Dermis microvascular lymphatic vessel endothelial cell (primary cell): Measurements from ENCODE around the gene ZNF664. TPM values are rescaled to one million over a fixed set of nuclear protein-coding genes. Genes with fewer than 3 reads are reported as not detected.
A peak's percentile ranks its signal among the peaks of the same experiment; 100 is the strongest.

Experiments used
- DNase-seq, 2 donors: peaks; one replicate each; pipeline versions ENCODE4 v3.0.0 to v3.0.0-alpha.2; 2010; ENCODE audit warnings: low read depth in 2 of 2
- total RNA-seq: library from RNA; depleted of rRNA; stranded (reverse); fragments of >200 nt; gene quantifications from 2 replicates; pipeline ENCODE4 v1.2.1, GENCODE V29; 2014

The ZNF664 gene
- total RNA-seq, 1 donor from 2014 or later = 43.6 TPM

DNA sequence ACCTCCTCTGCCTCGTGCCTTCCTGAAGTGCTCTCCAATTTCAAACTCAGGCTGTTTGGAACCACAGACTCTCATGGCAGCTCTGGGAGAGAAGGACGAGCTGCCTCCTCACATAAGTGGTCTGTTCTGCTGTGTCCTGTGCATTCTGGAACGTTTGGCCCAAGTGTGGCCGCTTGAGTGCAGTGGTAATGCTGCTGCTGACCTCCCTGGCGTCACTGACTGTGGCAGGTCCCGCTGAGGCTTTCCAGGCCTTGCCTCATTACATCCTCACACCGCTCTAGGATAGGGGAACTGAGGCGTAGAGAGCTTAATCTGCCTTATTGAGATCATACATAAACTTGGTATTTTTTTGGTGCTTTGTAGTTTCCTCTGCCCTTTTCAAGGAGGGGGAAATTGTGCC is 14.6 kb upstream of the ZNF664 start:
- DNase-seq = no peak

DNA sequence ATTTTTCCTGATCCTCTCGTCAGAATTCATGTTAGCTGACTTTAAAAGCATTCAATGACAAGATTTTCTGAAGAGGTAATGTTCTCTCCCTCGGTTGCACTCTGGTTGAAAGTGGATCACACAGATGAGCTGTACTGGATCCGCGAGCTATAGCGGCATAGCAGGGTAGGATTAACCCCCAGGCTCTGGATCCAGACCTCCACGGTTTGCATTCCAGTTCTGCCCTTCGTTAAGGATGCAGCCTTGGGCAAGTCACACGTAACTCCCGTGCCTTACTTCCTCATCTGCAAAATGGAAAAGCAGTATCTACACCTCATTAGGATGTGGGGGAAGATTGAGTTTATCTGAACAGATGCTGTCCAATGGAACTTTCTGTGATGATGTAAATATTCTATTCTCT is 14.1 kb upstream of the ZNF664 start:
- DNase-seq = no peak

DNA sequence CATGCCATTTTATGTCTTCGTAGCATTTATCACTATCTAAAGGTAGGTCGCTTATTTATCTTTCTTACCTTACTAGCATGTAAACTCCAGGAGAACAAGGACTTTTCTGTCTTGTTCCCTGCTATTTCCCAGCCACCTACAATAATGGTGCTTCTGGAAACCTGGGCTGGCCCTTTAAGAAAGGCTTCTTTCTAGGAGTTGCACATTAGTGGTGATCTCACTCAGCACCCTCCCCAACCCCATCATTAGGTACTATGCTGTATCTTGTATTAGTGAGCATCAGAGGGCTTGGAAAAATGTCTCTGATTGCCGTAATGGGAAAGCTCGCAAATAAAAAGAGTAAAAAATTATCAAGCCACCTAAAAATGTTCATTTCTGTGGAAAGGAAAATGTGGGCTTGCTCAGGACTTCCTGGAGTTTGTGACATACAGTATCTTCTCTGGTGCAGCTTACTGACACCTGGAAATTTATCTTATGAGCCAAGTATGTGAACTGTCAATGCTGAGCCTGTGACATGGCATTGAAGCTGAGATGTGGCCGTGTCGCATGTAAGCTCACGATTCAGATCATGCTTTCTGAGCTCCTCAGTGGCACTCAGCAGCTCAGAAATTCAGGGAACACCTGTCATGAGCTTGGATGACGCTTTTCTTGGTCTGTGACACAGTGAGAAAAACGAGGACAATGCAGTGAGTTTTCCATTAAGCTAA is 12.8 kb upstream of the ZNF664 start:
- no peak for DNase-seq

DNA sequence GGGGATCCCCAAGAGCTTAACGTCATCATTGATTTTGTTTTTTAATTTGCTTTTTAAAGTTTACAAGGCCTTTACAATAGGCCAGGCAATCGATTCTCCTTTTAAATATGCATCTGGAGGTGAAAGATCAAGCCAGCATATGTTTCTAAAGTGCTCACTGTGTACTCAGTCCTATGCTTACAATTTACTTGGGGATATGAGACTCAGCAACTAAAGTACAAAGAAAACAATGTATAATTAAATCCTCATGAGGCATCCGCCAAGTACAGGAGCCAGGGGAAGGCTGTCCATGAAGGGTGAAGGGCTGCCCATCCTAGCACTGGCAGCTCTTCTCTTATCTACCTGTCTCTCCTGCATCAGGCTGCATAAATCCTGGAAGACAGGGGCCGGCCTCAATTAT is 12.2 kb upstream of the ZNF664 start:
- no peak for DNase-seq

DNA sequence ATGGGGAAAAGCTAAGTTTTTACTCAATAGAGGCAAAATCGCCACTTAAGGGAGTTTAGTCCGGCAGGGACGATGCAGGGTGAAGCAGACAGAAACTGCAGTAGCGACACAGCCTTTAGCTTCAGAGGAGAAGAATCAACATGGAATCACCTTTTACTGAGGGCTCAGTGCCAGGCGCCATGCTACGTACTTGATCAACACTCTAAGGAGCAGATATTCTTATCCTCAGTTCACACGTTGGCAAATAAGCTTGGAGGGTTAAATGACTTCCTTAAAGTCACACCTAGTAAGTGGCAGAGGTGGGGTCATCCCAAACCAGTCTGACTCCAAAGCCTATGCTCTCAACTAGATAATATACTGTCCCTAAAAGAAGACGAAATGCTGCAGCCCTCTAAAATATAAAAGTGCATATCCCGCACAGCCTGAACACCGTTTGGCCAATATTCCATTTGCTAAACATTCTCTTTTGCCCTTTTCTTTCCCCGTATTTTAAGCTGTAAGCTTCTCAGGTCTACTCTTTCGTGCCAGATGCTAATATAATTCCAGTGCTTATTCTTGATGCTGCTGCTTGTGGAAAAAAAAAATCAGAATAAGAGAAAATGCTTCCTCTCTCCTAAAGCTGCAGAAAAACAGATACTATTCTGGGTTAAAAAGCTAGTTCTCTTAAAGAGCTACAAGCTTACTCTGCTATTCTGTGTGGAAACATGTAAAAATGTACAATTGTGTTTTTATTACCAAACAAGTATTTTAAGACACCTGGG is 11.2 kb upstream of the ZNF664 start:
- DNase-seq = no peak

DNA sequence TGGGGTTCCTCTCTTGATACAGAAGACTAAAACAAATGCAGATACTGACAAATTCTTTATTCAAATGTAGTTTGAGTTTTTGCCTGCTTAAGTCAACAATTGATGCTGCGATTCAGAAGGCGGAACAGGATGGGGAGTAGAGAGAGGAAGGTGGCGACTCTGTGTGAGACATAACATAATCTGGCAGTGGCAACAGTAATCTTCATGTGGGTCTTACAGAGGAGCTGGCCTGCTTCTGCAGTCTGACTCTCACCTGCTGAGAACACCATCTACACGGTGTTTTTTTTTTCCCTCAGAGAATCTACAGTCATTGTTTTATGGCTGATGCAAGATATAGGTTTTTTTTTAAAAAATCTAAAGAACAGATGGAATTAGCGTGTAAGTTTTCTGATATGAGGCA is 10.5 kb upstream of the ZNF664 start:
- DNase-seq = no peak

DNA sequence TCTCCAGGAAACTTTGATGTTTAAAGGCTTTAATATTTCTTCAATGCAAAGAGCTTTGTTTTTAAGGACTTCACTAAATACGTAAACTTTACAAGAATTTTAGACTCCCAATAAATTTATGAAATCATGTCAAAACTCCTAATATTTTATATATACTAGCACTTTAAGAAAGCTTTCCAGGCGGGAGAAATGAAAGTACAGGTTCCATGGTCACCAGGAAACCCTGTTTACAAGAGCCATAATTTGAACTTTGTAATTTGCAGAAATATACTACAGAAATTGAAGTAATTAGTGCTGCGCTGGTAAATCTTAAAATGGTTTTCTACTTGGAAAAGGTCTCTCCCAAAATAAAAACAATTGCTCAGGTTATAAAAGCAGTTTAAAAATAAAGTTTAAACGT is 9.2 kb upstream of the ZNF664 start:
- DNase-seq = no peak

DNA sequence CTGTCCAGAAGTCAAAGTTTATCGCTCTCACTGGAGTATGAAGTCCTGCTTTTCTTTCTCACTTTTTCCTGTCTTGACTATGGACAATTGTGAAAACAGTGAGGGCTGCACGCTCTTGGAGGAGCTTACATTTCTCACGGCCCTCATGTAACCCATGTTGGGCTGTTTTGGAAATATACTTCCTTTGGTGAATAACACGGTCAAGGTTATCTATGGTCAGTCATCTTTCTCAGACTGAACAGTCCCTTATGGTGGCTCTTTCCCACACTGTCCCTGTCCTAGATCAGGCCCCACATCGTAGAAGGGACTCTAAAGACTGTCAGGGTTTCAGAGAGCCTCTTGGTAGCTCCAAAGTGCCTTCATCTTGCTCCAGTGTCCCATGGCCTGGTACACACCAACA is 7.6 kb upstream of the ZNF664 start:
- no peak for DNase-seq

DNA sequence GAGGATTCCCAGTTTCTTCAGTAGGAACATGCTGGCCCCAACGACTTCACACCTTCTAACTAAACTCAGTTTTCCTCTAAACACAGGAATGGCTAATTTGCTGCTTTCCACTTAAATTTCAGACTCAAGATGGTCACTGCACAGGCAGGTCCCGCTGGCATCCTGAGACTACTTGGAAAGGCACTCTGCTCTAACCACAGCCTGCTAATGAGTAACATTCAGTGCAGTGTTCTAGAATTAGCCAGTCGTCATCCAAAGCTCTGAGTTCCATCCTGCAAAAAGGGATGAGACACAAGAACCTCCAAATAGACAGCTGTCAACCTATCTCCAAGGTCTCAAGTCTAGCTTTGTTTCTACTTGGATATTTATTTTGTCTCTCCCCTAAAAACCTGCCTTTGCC is 6.4 kb upstream of the ZNF664 start:
- no peak for DNase-seq

DNA sequence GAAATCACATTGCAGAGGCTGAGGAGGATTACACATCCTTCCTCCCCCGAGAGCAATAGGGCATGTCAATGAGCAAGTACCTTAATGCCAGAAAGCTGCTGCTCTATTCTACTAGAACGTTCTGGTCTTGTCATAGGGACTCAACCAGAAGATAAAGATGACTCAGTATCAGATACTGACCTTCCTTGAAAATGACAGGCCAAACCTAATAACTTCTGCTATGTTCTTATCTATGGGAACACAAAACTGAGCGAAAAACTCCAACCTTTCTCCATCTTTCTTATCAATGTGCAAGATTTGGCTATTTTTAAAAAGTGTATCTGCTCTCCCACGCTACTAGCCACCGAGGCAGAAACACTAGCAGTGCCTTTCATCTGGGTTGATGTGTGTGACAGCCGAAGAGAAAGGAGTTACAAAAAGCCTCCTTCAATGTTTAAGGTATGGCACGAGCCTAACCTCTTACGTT is 5.9 kb upstream of the ZNF664 start:
- no peak for DNase-seq

DNA sequence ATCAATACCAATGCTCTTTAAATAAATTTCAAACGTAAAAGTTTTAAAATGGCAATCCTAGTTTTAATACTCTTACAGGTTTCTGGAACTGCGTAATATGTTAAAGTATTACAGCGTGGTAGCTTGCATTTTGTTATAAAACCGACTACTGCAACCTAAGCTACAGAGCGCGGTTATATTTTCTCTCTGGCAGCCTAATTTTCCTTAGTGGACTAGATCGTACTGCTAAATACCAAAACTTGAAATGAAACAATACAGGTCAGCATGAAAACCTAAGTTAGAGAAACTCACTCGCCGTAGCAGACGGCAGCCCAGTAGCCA is 1.6 kb upstream of the ZNF664 start:
- DNase-seq = no peak

DNA sequence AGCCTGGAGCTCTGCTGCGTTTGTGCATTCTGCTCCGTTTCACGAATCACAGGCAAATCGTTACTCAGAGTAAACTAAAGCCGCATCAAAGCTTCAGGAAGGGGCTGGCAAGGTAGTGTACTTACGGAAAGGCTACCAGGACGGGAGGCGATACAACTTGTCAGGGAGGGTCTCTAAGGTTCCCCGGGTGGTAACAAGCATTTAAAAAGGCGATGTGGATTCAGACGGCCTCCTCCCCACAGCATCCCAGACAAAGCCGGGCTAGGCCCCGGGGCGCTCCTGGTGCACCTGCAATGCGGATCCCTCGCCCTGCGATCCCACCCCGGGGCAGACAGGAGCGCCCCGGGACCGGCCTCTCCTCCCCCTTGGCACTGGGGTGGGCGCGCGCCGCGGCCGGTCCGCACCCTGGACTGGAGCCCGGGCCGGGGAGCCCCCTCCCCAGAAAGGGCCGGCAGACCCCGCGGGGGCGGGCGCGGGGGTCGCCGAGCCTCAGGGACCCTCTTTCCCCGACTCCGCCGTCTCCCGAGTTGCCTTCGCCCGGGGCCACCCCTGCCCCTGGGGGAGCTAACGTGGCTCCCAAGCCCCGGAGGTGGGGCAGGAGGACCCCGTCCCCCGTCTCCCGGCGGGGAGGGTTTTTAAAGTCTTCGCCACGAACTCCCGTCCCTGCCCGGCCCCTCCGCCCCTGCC is 1.1 kb upstream of the ZNF664 start:
- DNase-seq = peak; percentile 12 to 54

DNA sequence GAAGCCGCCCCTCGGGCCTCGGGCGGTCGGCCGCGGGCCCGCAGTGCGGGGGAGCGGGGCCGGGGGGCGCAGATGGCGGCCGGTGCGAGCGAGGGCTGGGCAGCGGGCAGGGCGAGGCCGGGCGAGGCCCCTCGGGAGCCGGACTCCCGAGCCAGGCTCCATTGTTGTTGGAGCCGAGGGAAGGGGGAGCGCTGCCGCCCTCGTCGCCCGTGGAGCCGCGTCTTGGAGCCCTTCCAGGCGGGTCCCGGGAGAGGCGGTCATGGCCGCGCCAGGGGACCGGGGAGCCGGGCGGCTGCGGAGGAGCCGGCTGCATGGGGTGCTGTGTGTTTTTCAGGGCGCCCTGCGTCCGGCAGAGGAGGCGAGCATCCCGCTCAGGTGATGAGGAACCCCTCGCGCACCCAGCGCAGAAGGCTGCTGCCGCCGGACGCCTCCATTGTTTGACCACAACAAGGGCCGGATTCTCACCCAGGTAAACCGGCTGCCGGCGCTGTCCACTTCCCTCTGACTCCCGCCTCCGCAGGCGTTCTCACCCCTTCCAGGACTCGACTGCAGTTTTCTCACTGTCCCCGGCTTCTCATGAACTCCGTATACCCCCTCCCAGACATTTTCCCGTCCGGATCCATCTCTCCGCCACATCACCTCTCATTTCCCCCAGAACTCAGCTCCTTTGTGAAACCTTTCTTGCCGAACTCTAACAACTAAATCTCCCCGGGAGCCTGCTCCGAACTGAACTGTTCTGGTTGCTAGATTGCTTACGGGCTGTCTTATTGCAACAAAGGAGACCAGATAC is 732 bp downstream of the ZNF664 start:
- DNase-seq = peak in 1 of 2 donors; percentile 51

DNA sequence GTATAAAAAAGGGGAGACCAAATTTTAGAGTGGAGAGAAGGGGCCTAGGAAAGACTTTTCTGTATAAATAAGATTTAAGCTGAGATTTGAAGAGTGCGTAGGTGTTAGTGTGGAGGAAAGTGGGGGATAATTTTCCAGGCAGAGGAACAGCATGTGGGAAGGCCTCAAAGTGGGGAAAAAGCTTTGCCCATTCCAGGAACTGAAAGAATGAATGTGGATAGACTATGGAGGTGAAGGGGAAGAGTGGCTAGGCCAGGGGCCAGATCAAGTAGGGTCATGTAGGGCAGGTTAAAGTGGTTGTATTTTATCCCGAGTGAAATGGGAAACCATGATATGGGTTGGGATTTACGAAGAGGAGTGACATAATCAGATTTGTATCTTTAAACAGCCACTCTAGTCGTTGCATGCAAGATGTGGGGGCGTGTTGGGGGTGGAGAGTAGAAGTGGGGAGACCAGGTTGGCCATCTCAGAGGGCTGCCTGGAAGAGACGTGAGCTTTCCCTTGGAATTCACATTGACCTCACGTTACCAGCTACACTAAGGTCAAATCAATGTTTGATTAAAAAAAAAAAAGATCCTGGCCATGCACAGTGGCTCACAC is 3.3 kb downstream of the ZNF664 start:
- no peak for DNase-seq

DNA sequence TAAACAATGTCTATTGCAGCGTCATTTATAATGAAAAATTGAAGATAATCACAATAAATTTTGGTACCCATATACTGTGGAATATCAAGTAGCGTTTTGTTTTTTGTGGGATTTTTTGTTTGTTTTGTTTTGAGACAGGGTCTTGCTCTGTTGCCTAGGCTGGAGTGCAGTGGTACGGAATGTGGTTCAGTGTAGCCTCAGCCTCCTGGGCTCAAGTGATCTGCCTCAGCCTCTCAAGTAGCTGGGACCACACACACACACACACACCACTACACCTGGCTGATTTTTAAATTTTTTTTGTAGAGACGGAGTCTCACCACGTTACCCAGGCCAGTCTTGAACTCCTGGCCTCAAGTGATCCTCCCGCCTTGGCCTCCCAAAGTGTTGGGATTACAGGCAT is 6.6 kb downstream of the ZNF664 start:
- DNase-seq = no peak

DNA sequence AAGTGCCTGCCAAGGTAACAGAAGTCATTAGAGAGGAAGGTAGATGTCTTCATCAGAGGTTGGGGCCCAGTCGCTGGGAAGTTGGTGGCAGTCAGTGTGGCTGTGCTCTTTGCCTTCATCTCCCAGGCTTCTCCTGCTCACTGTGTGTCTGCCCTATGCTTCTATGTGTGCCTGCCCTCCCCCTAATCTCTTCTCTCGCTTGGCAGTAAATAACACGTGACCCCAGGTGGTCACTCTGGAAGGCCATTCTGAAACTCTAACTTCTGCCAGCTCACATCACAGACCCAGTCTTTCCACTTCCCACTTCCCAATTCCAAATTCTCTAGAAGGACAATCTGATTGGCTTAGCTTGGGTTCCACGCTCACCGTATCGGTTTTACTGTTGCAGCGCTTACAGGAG is 9.3 kb downstream of the ZNF664 start:
- no peak for DNase-seq

DNA sequence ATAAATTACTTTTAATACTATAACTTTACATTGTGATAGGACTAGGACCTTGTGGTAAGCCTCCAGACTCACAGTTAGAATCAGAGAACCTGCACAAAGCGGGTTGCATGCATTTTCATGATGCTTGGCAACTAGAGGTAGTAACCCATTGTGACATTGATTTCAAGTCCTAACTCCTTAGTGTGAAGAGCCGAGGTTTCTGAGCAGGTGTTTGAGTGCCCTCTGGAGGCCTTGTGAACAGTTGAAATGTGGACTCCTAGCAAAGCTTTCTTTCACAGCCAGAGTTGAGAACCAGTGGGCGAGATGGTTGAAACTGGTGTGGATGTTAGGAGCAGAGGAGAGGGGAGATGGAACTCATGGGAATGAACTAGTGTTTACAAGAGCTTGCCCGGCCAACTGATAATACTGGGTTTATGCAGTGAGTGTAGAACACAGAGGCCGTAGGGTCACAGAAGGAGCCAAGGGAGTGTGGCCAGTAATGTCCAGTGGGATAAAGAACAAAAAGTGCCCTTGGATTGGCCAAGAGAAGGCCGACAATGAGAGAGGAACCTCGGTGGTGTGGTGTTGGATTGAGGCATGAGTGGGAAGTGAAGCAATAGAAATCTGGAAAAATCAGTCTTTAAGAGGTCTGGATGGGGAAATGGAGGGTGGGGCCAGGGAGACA is 10.9 kb downstream of the ZNF664 start:
- DNase-seq = peak; percentile 61 to 78

DNA sequence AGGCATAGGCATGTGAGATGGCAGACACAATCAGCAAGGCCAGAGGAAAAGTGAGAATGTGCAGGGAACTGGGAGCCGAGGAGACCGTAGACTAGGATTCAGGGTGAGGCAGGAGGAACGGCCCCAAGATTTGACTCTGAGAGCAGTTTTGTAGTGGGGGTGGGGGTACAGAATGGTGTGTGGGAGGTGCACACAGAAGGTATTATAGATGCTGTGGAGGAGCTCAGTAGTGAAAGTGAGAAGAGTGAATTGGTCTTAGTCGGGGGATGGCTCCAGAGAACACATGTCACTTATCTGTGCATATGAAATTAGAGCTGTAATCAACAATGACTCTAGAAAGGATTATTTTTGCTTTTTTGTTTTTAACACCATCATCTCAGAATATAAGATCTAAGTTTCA is 11.9 kb downstream of the ZNF664 start:
- no peak for DNase-seq

DNA sequence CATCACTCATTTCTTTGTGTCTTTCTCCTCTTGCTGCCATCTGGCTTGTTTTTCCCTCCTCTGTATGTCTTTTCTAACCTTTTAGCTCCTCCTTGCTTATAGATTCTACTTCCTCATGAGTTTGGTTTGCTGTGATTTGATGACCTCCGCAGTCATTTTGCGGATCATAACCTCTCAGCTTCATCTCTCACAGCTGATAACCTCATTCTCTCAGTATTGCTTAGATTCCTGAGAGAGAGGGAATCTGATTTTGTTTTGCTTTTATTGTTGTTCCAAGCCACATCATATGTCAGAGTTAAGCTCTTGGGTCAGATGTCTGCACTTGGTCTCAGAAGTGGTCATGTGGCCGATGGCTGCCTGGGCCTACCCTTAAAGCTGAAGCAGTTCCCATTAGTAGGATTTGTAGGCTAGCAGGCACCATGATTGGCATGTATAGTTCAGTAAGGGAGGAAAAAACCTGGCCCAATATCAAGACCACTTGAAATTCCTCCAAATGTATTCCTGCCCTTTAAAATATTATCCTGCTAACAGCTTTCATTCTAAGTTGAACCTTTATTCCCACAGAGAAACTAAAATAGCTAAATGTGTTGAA is 13.5 kb downstream of the ZNF664 start:
- DNase-seq = no peak

DNA sequence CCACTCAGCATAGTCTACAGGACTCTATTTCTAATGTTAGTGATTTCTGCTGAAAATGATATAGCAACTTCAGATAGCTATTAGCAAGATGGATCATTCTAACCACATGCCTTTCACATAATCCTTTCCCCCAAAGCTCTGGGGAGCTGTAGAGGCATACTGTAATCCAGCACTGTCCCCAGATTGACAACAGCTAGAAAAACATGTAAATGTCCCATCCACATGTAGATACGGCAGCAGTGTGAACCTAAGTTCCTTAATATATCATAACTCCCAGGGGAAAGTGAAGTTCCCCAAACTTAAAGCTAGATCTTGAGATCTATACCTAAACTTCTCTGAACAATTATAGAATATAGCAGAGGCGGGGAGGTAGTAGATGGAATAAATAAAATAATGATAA is 14.0 kb downstream of the ZNF664 start:
- DNase-seq = no peak

DNA sequence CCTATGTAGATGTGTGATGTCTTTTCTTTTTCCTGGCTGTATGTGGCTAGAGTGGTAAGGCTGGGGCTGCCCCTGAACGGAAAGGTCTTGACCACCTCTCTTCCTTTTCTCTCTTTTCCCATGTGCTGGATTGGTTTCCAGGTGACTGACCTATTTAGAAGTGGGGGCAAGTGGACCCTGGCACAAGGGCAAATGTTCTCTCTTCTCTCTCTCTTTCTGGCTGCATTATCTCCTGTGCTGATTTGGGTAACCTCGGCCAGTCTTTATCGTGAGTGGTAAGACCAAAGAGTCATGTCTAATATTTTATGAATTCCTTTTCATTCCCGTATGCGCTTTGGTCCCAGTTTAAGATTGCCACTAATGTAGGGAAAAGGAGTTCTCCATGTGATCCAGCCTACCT is 16.2 kb downstream of the ZNF664 start:
- DNase-seq = no peak
